ENCODE data around the gene PODXL.

Gene PODXL

DNA sequence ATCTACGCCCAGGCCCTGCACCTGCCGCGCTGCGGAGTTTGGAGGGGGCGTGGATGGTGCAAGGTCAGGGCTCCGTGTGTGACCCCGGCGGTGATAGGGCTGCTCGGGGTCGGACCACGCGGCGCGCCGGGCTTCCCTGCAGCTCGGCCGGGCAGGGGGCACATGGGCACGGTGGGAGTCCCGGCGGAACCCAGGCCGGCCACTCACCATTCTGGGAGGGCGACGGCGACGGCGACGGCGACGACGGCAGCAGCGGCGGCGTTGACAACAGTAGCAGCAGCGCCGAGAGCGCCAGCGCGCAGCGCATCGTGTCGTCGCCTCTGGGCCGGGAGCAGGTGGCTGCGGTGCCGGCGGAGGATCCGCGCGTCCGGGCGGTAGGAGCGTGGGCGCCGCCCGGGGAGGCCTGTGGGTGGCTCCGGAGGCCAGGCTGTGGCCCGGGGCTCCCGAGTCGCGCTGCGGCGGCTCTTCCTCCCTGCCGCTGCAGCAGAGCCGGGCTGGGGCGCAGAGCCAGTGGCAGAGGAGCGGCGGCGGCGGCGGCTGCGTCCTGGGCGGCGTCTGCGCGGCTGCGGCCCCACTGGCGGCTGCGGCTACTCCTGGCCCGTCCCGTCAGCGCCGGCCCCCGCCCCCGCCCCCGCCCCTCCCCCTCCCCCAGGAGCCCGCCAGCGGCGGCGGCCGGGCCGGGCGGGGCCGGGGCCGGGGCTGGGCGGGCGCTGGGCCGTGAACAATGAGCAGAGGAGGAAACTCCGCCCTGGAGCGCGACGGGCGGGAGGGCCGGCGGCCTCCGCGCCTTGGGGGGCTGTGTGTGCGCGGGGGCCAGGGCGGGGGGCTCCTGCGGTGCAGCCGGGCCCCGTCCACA is at the start of gene PODXL:
TSS of gene PODXL (minus strand) at position 576 of the 856 bp plus-strand sequence. CDS start at position 307, 269 bp downstream.
- DNase-seq (ENCODE audit: low read depth) = peak; percentile 26

DNA sequence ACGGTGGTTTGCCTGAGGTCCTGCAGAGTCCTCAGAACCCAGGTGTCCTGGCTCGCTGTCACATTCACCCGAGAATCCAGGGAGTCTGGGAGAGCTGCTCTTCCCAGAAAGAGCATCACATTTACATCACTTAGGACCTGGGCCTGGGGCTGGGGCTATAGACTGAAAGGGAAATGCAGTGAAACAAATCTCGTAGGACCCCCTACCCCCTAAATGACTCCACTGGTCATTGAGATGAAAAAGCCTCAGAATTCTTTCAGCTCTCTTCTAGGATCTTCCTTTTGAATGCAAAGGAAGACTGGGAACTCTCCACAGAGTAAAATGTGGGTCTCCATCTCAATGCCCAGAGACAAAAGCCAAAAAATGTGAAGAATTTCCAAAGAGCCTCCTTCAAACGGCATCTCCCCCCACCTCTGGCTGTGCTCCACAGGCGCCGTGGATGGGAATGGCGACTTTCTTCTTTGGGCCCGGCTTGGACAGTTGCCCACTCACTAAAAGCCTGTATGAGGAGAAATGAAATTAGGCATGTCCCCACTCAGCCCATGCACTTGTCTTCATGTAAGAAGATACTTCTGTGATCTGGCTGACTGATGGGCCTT is 49.0 kb upstream of the PODXL start:
- no peak for DNase-seq (ENCODE audit: low read depth)

DNA sequence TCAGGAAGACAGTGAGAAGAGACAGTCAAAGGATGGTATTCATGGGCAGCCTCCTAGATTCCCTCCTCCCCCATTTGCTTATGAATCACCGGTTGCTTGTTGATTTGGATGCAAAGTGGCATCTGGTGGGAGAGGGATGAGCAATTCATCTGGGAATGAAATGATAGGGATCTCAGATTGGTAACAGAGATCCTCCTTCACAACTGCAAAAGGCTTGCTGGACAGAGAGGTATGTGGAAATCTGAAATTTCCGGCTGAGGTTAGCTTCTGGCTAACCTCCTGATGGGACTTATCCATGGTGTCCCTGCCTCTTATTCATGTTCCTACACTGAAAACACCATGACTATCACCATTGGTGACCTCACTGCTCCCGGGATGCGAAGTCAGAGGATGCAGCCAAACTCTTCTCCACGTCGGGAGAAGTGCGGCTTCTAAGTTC is 48.4 kb upstream of the PODXL start:
- DNase-seq (ENCODE audit: low read depth) = no peak

DNA sequence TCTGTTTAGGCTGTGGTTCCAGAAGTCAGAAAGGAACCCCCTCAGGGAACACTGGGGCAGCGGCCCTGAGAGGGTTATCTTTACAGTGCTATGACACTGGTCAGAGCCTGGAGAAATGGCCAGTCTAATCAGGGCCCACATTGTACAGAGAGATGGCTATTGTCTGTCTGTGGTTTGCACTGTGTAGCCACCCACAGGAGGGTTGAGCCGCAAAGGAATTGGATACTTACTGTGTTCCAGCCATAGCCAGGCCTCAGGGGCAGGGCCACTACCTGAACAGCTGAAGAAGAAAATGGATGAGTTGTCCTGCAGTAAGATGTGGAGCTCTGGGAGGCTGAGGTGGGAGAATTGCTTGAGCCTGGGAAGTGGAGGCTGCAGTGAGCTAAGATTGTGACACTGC is 47.5 kb upstream of the PODXL start:
- DNase-seq (ENCODE audit: low read depth) = no peak

DNA sequence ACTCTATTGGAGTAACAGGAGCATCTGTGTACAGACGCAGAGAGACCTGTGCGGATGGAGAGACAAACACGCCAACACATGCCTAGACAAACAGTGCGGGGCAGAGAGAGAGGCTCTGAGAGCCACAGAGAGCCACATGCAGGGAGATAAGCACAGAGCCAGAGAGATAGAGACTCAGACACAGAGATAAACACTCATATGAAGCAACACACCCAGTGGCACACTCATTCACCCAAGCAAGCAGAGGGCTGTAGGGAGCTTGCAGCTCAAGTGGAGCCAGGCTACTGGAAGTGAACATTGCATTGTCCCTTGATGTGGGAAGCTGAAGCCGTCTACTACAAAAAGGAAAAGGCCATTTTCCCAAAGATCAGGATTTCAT is 46.6 kb upstream of the PODXL start:
- no peak for DNase-seq (ENCODE audit: low read depth)

DNA sequence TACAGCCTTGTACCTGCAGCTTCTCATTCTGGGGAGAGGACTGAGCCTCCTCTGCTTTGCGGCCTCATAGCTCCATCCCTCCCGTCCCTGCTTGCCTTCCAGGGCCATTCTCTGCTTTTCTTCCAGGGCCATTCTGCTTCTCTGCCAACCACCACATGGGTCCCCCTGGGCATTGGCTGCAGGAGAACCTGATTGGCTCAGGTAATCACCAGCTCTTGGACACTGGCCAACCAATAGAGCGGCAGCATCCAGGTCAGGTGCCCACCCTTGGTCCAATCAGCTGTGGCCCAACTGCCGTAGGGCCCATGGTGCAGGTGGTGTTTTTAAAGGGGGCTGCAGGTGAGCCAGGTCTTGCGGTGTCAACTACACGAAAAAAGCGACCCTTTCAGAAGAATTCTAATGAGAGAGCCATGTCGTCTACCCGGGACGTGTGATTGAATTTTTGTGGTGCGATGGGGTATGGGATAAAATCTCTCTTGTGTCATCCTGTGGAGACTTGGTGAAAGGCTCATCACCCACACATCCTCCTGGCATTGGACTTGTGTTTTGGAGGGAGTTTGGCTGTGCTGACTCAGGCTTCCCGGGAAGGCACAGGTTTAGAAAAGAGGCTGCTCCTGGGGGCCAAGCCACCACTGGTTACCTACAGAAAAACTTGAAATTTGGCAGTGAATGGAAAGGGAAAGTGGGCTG is 46.0 kb upstream of the PODXL start:
- no peak for DNase-seq (ENCODE audit: low read depth)

DNA sequence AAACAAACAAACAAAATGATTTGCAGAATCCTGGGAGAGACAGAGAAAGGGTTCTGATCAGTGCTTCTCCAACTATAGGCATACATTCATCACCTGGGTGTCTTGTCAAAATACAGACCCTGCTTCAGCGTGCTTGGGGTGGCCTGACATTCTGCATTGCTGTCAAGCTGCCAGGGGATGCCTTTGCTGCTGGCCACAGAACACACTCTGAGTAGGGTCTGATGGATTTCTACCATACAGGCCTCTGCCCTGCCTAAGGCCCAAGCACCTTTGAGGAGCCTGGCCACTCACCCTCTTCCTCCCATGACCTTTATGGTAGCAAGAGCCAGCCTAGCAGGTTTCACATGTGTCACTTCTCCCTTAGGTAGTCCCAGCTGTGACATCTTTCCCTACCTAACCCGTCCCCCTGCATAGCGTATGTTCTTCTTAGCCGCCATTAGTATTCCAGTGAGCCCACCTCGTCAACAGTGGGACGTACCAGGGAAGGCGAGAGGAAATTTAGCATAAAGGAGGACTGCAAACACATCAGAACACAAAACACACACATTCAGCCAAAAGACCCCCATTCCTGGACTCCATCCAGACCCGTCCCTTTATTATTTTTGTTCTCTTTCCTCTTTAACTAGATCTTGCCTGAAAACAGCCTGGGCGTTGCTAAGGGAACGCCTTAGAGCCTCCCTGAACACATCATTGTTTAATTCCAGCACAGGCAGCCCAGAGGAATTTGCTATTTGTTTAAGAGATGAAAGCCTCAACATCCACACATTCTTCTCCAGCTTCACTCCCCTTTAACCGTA is 43.9 kb upstream of the PODXL start:
- no peak for DNase-seq (ENCODE audit: low read depth)

DNA sequence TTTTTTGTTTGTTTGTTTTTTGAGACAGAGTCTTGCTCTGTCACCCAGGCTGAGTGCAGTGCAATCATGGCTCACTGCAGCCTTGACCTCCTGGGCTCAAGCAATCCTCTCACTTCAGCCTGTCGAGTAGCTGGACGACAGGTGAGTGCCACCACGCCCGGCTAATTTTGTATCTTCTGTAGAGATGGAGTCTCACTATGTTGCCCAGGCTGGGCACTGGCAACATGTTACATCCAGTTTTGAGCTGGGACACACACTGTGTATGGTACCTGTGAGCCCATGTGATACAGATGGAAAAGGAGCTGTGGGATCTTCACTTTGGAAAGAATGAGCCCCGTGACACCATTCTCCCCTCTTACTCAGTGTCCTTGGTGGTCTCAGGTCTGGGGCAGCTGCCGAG is 40.4 kb upstream of the PODXL start:
- DNase-seq (ENCODE audit: low read depth) = no peak

DNA sequence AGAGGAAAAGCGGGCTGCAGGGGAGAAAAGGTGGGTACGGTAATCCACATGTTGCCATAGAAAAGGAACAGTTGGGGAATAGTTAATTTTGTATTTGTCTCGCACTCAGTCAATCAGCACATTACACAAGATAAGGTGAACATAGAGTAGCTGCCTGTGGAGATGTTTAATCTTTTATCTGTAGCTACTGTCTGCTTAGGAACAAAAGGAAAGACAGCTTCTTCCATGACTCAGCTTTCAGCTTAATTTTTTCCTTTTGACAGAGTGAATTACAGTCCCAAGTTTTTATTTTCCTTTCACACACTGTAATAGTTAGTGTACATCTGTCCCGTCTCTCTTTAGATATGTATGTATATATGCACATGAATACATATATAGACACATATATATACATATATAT is 39.3 kb upstream of the PODXL start:
- no peak for DNase-seq (ENCODE audit: low read depth)

DNA sequence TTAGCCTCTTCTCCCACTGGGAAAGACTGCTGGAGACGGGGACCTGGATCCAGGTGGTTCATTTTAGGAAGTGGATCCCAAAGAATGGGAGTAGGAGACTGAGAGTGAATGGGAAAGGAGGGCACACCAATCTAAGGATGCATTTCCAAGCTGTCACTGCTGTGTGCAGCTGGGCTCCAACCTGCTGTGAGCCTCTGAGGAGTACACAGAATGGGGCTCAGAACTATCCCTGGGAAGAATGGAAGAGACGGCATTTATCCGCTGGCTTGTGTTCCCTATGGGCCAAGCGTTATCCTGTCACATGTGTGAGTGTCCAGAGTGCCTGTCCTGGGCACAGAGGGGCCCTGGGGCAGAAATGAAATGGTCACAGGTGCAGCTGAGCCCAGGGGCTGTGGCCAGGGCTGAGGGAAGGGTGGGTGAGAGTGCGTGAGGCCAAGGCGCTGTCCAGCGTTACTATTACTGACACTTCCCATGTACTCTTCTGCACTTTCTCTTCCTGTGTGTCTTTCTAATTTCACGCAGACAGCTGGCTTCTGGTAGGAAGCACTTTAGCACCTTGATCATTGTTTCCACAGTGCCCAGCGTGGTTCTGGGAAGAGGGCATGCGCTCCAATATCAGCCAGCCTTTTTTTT is 35.4 kb upstream of the PODXL start:
- no peak for DNase-seq (ENCODE audit: low read depth)

DNA sequence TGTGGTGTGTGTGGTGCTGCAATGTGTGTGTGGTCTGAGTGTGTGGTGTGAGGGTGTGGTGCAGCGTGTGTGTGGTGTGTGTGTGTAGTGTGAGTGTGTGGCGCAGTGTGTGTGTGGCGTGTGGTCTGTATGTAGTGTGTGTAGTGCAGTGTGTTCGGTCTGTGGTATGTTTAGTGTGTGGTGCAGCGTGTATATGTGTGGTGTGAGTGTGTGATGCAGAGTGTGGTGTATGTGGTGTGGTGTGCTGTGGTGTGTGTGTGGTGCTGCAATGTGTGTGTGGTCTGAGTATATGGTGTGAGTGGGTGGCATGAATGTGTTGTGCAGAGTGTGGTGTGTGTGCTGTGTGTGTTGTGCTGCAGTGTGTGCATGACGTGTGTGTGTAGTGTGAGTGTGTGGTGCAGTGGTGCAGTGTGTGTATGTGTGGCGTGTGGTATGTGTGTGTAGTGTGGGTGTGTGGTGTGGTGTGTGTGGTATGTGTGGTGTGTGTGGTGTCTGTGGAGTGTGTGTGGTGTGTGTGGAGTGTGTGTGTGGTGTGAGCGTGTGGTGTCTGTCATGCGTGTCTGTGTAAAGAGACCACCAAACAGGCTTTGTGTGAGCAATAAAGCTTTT is 31.0 kb upstream of the PODXL start:
- DNase-seq (ENCODE audit: low read depth) = no peak

DNA sequence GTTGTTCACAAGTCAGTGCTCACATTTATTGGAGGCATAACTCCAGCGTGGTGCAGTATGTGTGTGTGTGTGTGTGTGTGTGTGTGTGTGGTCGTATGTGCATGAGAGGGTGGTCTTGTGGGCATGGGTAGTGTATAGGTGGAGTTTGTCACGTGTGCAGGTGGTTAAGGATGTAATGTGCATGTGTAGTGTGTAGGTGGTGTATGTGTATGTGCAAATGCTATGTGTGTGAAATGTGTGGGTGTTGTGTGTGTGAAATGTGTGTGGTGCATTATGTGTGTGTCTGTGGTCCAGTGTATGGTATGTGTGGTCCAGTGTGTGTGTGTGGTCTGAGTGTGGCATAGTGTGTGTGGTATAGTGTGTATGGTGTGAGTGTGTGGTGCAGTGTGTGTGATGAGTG is 30.3 kb upstream of the PODXL start:
- no peak for DNase-seq (ENCODE audit: low read depth)

DNA sequence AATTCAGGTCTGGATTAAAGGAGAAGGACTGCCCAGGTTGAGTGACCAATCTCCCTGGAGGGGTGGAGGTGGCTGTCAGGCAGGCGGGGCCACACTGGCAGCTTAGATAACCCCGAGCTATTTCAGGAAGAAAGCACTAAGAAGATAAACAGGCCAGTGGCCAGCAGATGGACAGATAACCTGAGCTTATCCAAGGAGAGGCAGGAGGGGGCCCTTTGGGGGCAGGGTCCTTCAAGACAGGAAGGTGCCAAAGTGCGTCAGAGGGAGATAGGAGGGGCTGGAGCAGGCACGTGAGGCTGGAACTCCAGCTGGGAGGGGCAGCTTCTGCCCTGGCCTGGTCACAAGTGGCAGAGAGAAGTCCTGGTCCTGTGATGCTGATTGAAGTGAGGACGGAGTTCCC is 29.8 kb upstream of the PODXL start:
- DNase-seq (ENCODE audit: low read depth) = no peak

DNA sequence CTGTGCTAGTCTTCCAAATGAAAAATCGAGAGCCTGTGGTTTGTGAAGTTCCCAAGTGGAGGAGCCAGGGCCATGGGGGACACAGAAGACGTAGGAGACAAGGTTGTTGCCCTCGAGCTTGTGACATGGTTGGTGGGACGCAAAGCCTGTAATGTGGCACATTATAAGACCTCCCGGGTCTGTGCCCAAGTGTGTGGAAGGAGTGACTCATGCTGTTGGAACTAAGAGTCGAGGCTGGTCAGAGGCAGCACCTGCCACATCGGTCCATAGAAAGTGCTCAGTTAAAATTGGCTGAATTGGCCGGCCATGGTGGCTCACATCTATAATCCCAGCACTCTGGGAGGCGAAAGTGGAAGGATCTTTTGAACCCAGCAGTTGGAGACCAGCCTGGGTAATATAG is 27.0 kb upstream of the PODXL start:
- DNase-seq (ENCODE audit: low read depth) = no peak

DNA sequence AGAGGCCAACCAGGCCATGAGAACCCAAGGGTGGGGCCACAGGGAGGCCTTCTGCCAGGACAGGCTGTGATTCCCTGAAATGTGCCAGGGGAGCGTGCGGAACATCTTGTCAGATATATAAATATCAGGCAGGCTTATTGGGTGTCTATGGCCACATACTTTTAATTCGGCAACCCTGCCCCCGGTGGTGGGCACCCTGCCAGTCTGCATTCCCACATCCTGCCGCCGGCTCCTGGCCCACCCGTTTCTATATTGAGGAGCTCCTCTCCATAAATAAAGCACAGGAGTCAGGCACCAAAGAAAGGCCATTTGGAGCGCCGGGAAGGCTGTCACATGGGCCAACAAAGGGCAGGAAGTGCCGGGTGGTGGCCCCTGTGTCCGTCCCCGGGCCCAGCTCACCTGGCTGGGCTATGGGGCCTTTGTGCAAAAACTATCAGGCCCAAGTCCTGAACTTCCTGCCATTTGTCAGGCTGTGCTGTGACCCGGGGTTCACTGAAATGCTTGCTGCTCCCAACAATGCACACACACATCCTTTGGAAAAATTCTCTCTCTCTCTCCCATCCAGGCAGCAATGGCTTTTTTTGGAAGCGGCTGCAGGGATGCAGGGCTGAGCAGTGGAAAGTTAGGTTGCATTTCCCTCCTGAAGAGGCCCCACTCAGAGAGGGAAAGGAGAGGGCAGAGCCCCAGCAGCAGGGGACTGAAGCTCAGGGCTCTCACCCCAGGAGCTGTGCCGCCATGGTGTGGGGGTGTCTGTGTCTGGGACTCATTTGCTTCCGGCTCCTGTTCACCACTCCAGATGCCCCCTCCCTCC is 25.0 kb upstream of the PODXL start:
- DNase-seq (ENCODE audit: low read depth) = no peak

DNA sequence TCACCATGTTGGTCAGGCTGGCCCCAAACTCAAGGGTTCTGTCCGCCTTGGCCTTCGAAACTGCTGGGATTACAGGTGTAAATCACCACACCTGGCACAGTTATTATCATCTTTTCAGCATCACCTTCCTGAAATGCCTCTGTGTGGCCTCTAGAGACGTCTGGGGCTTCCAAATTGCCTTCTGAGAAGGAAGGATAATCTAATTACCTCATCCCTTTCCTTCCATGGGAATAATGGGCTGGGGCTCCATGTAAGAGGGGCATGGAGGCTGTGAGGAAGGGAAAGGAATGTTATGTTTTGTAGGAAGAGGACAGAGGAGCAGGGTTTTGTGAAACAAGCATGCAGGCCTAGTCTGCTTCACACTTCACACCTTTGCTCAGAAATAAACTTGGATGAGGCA is 22.2 kb upstream of the PODXL start:
- DNase-seq (ENCODE audit: low read depth) = no peak

DNA sequence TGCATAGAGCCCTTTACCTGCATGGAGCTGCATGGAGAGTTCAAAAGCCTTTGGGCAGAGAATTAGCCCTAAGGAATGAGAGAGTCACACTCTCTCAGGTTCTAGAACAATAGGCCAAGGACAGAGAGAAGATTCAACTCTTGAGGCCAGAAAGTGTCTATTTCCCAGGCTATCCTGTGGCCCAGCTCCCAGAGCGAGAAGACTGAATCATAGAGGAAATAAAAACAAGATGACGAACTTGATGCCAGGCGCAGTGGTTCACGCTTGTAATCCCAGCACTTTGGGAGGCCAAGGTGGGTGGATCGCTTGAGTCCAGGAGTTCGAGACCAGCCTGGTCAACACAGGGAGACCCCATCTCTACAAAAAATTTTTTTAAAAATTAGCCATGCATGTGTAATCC is 18.3 kb upstream of the PODXL start:
- no peak for DNase-seq (ENCODE audit: low read depth)

DNA sequence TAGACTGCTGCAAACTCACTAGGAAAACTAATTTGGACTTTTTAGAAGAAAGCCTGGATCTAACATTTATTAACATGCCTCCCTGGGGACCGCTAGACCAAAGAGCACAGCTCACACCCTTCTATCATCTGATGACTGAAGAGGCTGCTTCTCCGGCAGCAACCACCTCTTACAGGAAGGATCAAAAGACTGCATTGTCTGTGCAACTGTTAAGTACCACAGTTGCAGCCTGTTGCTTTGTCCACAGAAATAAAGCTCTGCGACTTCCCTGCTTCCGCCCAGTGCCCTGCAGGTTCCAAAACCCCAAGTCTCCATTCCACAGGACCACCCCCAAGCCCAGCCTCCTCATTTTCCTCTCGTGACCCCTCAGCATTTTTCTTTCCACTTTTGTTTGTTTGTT is 14.0 kb upstream of the PODXL start:
- DNase-seq (ENCODE audit: low read depth) = no peak

DNA sequence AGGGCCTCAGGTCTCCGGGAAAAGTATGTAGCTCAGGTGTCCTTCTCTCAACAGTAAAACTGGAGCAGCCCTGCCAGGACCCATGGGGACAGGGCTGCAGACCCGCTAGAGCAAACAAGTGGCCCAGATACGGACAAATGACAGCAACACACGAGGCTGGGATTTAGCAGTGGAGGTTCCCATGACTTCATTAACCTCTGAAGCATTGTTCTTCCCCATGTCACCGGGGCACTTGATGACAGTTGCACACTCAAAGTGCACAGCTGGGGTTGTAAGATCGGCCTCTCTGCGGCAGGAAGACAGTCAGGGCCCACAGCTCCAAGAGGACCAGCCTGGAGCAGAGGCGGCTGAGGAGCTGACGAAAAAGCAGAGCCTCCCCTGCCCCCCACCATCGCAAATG is 12.5 kb upstream of the PODXL start:
- DNase-seq (ENCODE audit: low read depth) = no peak

DNA sequence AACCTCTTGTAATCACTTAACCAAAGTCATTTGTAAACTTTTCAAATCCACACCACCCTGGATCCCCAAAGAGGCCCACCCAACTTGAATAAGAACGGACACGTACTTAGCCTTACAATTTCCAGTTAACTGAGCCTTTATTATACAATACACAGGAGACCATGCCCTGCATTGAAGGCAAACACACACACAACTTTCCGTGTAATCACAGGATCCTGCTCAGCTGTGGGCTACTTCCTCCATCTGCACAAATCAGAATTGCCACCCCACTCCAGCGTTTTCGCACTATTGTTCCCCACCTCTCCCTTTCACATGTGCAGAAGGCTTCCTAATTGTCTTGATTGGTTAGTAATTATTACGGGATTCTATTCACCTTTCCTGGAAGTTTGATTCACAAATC is 12.1 kb upstream of the PODXL start:
- DNase-seq (ENCODE audit: low read depth) = no peak

DNA sequence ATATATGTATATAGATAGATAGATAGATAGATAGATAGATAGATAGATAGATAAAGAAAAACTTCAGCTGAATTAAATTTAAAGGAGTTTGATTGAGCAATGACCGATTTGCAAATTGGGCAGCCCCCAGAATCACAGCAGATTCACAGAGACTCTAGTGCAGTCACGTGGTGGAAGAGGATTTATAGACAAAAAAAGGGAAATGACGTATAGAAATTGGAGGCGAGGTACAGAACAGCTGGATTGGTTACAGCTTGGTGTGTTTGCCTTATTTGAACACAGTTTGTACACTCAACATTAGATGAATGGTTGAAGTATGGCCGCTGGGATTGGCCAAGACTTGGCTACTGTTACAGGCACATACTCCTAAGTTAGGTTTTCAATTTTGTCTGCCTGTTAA is 8.2 kb upstream of the PODXL start:
- no peak for DNase-seq (ENCODE audit: low read depth)
